Motor neuron (in vitro differentiated cells): ENCODE measurements around the gene SPAG16. TPM values are rescaled to one million over a fixed set of nuclear protein-coding genes. Genes with fewer than 3 reads are reported as not detected.

Source experiments
- ATAC-seq, 8 experiments: fragments of 200-7000 bp; cut with Tn5 transposase; replicated peaks in 6 of 8; 2 replicates each; pipeline ENCODE4 v1.8.0; 2021; ENCODE audit warnings: mild to moderate bottlenecking in 8 of 8, moderate library complexity in 8 of 8
- H3K27ac ChIP-seq, 2 donors: fragments of 250-450 bp; sonication (Bioruptor Pico); 2 replicates each; pipeline ENCODE4 v1.9.0; 2021; ENCODE audit warnings: antibody characterized with exemption in 2 of 2, mild to moderate bottlenecking in 2 of 2, moderate library complexity in 1 of 2
- H3K4me1 ChIP-seq, 2 donors: fragments of 250-450 bp; sonication (Bioruptor Pico); replicated peaks in 1 of 2; 2 replicates each; pipeline ENCODE4 v1.6.1; 2021; ENCODE audit warnings: antibody characterized with exemption in 2 of 2, mild to moderate bottlenecking in 2 of 2, moderate library complexity in 1 of 2
- H3K4me3 ChIP-seq, 5 donors: fragments of 250-450 bp; sonication (Bioruptor Pico); 2 replicates each; pipeline ENCODE4 v1.9.0; 2021; ENCODE audit warnings: antibody characterized with exemption in 5 of 5, mild to moderate bottlenecking in 5 of 5, moderate library complexity in 4 of 5
- WGBS, 10 experiments: fragments of 450-650 bp; shearing (Covaris generic); methylation state at CpG; one replicate each; pipeline ENCODE4 v1.0.0; 2022; 5-methylcytosine and 5-hydroxymethylcytosine counted together
- in situ Hi-C, 9 experiments: fragments of 400-800 bp; cut with MboI; loops; one replicate each; pipeline ENCODE4 v1.15.0; 2021; ENCODE audit warnings: low sequenced_read_pairs in 9 of 9, low pct_unique_long_range_greater_than_20kb in 2 of 9; ENCODE audit not compliant: unreplicated experiment in 9 of 9
- total RNA-seq, 8 experiments: library from RNA; unstranded; fragments of 300-600 nt; gene quantifications; 2 replicates each; pipeline versions ENCODE4 v1.2.3 to v1.2.4, GENCODE V29; 2022

Gene SPAG16
- total RNA-seq, 8 experiments from 2014 or later, result 13.2 to 123 (median 34.7) TPM

DNA sequence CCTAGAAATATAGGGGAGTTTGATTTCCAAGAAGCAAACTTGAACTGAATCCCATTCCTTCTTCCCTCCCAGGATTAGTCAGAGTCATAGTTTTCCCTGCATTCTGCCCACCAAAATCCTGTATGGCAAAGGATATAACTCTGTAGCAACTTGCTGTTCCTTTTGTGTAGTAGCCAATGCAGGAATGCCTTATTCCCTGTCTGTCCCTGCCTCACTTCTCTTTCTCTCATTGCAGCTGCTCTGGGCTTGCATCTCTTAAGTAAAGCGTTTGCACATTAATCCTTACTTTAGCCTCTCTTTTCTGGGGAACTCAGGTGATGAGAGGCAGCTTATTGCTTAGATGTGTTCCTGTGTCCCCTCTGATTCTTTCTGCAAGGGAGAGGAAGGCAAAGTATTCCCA lies 793.5 kb downstream of the SPAG16 start:
- Histone ChIP-seq H3K27ac (no peak overlapping the region), H3K4me3 (no peak overlapping the region), H3K4me1 (no peaks in the 10 kb centered on the region)
- ATAC-seq, result no peak
- 50 to 100% (median 69%) methylated on average over 1 of the region's 1 CpG; no CpG with 5 or more reads in 6 of the 10 experiments for WGBS, 10 experiments
- in situ Hi-C loops, result no loop called here

DNA sequence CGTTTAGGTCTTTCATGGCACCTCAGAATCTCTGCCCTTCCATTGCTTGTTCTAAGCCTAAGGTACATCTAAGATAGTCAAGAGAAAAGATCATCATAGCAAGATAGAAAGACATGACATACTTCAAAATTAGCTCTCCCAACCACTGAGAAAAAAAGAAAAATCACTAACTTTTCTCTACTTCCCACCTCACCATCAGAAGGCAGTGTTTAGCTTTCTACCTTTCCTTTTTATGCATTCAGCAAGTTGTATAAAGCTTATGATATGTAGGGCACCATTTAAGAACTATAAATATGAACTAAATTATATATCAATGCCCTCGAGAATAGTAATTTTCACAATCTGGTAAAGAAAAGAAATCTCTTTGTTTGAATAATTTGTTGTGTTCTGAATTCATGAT lies 794.8 kb downstream of the SPAG16 start:
- Histone ChIP-seq H3K4me3 (no peak overlapping the region), H3K27ac (no peak overlapping the region), H3K4me1 (no peaks in the 10 kb centered on the region)
- 31 to 100% (median 75%) methylated on average over 1 to 2 of the region's 2 CpGs; no CpG with 5 or more reads in 1 of the 10 experiments for WGBS, 10 experiments
- no peak for ATAC-seq
- in situ Hi-C loops, result no loop called here

DNA sequence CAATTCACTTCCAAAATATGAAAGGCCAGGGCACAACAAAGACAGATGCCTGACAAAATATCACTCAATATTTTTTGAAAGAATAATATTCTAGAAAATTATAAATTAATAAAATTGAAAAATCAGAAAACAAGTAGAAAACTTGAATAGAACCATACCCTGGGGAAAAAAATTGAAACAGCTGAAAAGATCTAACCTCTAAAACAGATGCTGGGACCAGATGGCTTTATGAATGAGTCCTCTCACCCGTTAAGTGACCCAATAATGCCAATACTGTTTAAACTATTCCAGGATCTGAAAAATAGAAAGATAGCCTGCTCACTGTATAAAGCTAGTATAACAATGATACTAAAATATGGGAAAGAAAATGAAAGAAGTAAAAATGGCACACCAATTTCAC lies 804.3 kb downstream of the SPAG16 start:
- ATAC-seq, result no peak
- WGBS, 10 experiments, result 0 to 86% (median 50%) methylated on average over 1 of the region's 1 CpG; no CpG with 5 or more reads in 1 of the 10 experiments
- no peak overlapping the region for H3K27ac ChIP-seq
- in situ Hi-C loops, result no loop called here
- H3K4me3 ChIP-seq, result no peak overlapping the region
- H3K4me1 ChIP-seq, result no peaks in the 10 kb centered on the region

DNA sequence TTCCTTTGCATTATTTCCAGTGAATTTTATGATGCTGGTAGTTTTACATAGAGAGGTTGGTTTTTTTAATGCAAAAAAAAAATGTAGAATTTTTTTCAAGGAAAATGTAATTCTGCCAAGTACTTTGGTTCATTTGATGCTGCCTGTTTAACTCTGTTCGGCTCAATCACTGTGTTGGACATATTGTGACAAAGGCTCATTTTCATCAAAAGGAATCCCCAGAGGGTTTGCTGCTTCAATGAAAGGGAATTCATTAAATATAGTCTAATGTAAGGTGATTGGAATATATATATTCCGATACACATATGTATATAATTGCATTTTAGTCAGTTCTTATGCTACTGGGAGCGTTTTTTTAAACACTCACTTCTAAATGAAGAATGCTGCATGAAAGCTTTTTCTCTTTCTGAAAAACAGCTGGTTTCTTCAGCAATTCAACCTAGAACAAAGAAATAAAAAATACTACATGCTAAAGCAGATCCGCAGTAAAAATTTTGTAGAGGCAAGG lies 812.0 kb downstream of the SPAG16 start:
- Histone ChIP-seq H3K4me3 (no peak overlapping the region), H3K27ac (no peak overlapping the region), H3K4me1 (no peaks in the 10 kb centered on the region)
- in situ Hi-C loops, result no loop called here
- WGBS, 10 experiments, result 63 to 90% (median 76%) methylated on average over 1 to 4 of the region's 4 CpGs
- ATAC-seq, result no peak

DNA sequence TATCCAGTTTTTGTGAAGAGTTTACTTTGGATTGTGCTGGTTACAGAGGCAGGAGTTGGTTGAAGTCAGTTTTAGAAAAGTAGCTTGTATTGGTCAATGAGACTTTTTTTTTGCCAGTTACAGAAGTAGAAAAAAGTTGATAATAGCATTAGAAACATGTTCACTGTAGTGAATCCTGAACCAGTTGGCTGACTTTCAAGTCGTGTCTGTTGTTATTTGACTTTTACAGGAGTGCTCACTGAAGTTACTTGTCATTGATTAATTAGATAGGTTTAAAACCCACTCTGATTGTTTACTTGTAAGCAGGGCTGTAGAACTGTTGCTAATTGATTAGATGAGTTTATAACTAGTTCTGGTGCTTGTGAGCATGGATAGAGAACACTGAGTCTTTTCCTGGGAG lies 814.5 kb downstream of the SPAG16 start:
- H3K27ac ChIP-seq, result no peak overlapping the region
- H3K4me3 ChIP-seq, result no peak overlapping the region
- peak in 1 of 8 experiments; percentile 29 for ATAC-seq
- WGBS, 10 experiments, result 0 to 60% (median 39%) methylated on average over 1 of the region's 1 CpG; no CpG with 5 or more reads in 2 of the 10 experiments
- no peaks in the 10 kb centered on the region for H3K4me1 ChIP-seq
- in situ Hi-C loops, result no loop called here

DNA sequence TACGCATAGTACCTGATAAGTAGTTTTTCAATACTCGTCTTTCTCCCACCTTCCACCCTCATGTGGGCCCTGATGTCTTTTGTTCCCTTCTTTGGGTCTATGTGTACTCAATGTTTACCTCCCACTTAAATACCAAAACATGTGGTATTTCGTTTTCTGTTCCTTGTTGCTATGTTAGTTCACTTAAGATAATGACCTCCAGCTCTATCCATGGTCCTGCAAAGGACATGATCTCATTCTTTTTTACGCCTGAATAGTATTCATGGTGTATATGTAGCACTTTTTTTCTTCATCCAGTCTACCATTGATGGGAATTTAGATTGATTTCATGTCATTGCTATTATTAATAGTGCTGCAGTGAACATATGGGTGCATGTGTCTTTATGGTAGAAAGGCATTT lies 816.2 kb downstream of the SPAG16 start:
- H3K4me1 ChIP-seq, result no peaks in the 10 kb centered on the region
- 46 to 95% (median 67%) methylated on average over 2 to 4 of the region's 4 CpGs; no CpG with 5 or more reads in 2 of the 10 experiments for WGBS, 10 experiments
- no peak overlapping the region for H3K4me3 ChIP-seq
- in situ Hi-C loops, result no loop called here
- ATAC-seq, result no peak
- no peak overlapping the region for H3K27ac ChIP-seq

- 8 to 84% (median 35%) methylated on average over 2 to 5 of the region's 5 CpGs for whole genome bisulfite sequencing, 10 experiments
- in situ Hi-C loops, result no loop called here
- ATAC-seq, result peak in 2 of 8 experiments; percentile 20 to 34
Observed at GRCh38 chr2:214103276-214104001, 819.2 kb downstream of the SPAG16 start.

GRCh38 chr2:214104219-214104618 lies 820.0 kb downstream of the SPAG16 start:
- Histone ChIP-seq H3K4me3 (no peak overlapping the region), H3K4me1 (no peaks in the 10 kb centered on the region), H3K27ac (no peak overlapping the region)
- WGBS, 10 experiments, result 27 to 100% (median 100%) methylated on average over 1 to 3 of the region's 3 CpGs; no CpG with 5 or more reads in 3 of the 10 experiments
- in situ Hi-C loops, result no loop called here
- no peak for ATAC-seq

More at GRCh38 chr2:214103276-214104001, 819.2 kb downstream of the SPAG16 start:
- no peak overlapping the region for H3K4me3 ChIP-seq
- no peak overlapping the region for H3K27ac ChIP-seq
- no peaks in the 10 kb centered on the region for H3K4me1 ChIP-seq

DNA sequence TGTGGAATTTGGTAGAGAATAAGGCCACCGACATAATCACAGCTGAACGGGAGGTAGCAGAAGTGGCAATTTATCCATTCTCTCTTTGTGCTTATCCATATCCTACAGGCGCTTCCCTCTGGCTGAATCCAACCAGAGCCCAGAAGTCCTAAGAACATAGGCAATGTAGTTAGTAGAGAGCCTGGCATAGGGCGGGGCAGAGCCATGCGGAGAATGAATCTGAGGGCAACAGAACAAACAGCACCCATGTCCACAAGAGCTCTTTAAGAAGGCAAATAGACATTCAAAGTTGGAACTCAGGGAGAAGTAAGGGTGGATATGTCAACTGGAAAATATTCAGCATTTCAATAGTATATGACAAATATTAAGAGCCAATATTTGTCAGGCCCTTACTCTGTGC lies 820.7 kb downstream of the SPAG16 start:
- in situ Hi-C loops, result no loop called here
- no peak for ATAC-seq
- Histone ChIP-seq H3K4me1 (no peaks in the 10 kb centered on the region), H3K27ac (no peak overlapping the region), H3K4me3 (no peak overlapping the region)
- WGBS, 10 experiments, result 61 to 100% (median 81%) methylated on average over 1 to 5 of the region's 5 CpGs; no CpG with 5 or more reads in 3 of the 10 experiments

DNA sequence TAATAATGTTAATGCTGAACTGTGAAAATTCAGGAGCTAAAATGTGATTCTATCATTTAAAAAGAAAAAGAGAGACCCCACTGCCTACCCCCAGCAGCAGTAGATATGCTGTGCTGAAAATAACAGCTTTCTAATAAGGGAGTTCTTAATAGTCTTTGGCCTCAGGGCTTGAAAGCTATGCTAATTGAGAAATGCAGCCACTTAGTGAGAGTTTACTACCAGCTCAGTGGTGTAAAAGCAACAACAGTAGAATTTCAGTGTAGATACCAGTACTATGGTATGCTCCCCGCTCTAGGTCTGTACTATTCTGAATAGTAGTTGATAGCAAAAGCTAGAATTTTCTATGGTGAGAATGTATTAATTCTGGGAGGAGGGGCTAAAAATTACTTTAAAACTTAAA lies 823.5 kb downstream of the SPAG16 start:
- Histone ChIP-seq H3K4me1 (no peaks in the 10 kb centered on the region), H3K4me3 (no peak overlapping the region), H3K27ac (no peak overlapping the region)
- no peak for ATAC-seq
- in situ Hi-C loops, result no loop called here
- whole genome bisulfite sequencing, 10 experiments, result 15 to 100% (median 92%) methylated on average over 1 of the region's 1 CpG; no CpG with 5 or more reads in 2 of the 10 experiments

DNA sequence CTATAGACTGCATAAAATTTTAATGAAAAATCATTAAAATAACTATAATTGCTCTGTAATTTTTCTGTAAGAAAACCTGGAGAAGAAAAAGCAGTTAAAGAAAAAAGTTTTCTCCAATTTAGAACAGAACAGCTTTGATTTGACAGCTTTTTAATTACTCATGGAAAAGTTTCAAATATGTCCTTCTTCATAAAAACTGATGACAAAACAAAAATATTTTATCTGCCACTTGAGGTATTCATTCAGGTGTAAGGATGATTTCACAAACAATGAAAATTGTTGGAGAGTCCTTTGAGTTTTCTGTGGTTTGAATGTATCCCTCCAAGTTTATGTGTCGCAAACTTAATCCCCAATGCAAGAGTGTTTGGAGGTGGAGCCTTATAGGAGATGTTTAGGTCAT lies 824.3 kb downstream of the SPAG16 start:
- H3K4me1 ChIP-seq, result no peaks in the 10 kb centered on the region
- in situ Hi-C loops, result no loop called here
- no peak overlapping the region for H3K4me3 ChIP-seq
- no peak overlapping the region for H3K27ac ChIP-seq
- no peak for ATAC-seq
- WGBS, 10 experiments, result 33 to 100% (median 92%) methylated on average over 1 of the region's 1 CpG; no CpG with 5 or more reads in 1 of the 10 experiments

DNA sequence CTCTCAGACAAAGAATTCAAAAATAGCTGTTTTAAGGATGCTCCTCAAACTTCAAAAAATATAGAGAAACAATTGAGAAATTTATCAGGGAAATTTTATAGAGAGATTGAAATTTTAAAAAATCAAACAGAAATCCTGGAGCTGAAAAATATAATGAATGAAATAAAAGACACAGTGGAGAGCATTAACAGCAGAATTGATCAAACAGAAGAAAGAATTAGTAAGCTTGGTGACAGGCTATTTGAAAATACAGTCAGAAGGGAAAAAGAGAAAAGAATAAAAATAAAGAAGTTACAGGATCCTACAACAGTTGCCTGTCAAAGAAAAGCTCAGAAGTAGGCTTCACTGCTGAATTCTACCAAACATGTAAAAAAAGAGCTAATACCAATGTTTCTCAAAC lies 832.8 kb downstream of the SPAG16 start:
- Histone ChIP-seq H3K4me3 (no peak overlapping the region), H3K27ac (no peak overlapping the region), H3K4me1 (no peaks in the 10 kb centered on the region)
- ATAC-seq, result no peak
- in situ Hi-C loops, result no loop called here

GRCh38 chr2:214126135-214126534 lies 841.9 kb downstream of the SPAG16 start:
- Histone ChIP-seq H3K4me1 (peaks cover 0 to 6% of the 10 kb centered on the region in 2 donors), H3K27ac (no peak overlapping the region), H3K4me3 (no peak overlapping the region)
- WGBS, 10 experiments, result 50 to 92% (median 66%) methylated on average over 1 to 6 of the region's 6 CpGs; no CpG with 5 or more reads in 2 of the 10 experiments
- in situ Hi-C loops, result no loop called here
- ATAC-seq, result peak in 1 of 8 experiments; percentile 40

- Histone ChIP-seq H3K4me1 (peaks cover 0 to 6% of the 10 kb centered on the region in 2 donors), H3K27ac (no peak overlapping the region), H3K4me3 (no peak overlapping the region)
- in situ Hi-C loops, result no loop called here
- ATAC-seq, result peak in 3 of 8 experiments; percentile 35 to 53 (median 50)
Observed at GRCh38 chr2:214127170-214127569, 842.9 kb downstream of the SPAG16 start.
